ENCODE results near the gene OR2V2.

OR2V2 gene

GRCh38 chr5:181160152-181160754 is 12.9 kb downstream of the OR2V2 start:
- no peak for TF ChIP-seq CTCF (IDR thresholded peaks at IDR 0.05; ENCODE audit: low read length, missing control alignments)
- H3K4me3 ChIP-seq (replicated peaks; ENCODE audit: low read depth, low read length): peak overlapping the region; percentile 45
- peak; percentile 33 for DNase-seq (ENCODE audit: low read depth)

DNA sequence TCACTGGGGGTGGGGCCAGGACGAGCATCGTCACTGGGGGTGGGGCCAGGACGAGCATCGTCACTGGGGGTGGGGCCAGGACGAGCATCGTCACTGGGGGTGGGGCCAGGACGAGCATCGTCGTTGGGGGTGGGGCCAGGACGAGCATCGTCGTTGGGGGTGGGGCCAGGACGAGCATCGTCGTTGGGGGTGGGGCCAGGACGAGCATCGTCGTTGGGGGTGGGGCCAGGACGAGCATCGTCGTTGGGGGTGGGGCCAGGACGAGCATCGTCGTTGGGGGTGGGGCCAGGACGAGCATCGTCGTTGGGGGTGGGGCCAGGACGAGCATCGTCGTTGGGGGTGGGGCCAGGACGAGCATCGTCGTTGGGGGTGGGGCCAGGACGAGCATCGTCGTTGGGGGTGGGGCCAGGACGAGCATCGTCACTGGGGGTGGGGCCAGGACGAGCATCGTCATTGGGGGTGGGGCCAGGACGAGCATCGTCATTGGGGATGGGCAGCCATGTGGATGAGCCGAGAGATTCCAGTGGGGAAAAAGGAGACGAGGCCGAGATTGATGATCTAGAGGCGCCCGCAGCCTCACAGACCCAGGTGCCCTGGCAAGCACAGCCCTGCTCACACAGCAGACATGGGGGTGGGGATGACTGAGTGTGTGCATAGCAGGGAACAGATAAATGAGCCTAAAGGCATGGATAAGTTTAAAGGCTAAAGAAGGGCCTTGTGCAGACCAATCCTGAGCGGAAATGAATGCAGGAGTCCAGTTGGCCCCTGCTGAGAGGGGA is 13.6 kb downstream of the OR2V2 start:
- peak overlapping the region; percentile 19 for H3K4me3 ChIP-seq (replicated peaks; ENCODE audit: low read depth, low read length)
- peak; percentile 64 for DNase-seq (ENCODE audit: low read depth)

DNA sequence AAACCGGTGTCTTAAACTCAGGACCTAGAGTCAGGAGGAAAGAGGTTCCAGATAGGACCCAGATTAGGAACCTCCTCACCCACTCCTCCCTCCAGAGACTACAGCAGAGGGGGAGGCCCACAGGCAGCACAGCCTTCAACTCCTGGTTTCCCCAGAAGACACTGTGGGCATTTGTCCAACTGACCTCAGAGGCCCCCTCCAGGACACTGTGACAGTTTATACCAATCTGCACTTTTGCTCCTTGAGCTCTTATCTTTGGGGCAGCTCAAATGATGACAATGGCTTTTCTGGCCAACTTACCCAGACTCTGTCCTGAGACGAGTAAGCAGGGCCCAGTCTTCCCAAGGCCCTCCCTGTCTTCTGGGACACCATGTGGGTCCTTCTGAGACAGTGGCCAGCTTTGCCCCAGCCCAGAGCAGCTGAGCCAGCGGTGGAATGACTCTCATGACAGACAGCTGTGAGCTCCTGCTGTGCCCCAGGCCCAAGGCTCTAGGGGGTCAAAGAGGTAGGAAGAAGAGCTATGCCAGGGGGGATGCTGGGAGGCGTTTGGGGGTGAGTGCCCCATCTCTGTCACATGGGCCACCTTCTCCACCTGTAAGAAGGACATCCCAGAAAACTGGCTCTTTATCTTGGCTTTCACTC is 14.3 kb downstream of the OR2V2 start:
- DNase-seq (ENCODE audit: low read depth): no peak

GRCh38 chr5:181163487-181164075 is 16.2 kb downstream of the OR2V2 start:
- no peak overlapping the region for H3K4me3 ChIP-seq (replicated peaks; ENCODE audit: low read depth, low read length)
- TF ChIP-seq CTCF (IDR thresholded peaks at IDR 0.05; ENCODE audit: low read length, missing control alignments): no peak
- no peak for DNase-seq (ENCODE audit: low read depth)

More for the DNA sequence above, 14.3 kb downstream of the OR2V2 start:
- no peak for TF ChIP-seq CTCF (IDR thresholded peaks at IDR 0.05; ENCODE audit: low read length, missing control alignments)
- peak overlapping the region; percentile 19 for H3K4me3 ChIP-seq (replicated peaks; ENCODE audit: low read depth, low read length)

GRCh38 chr5:181164076-181164952 is 16.9 kb downstream of the OR2V2 start:
- no peak for TF ChIP-seq CTCF (IDR thresholded peaks at IDR 0.05; ENCODE audit: low read length, missing control alignments)
- no peak for DNase-seq (ENCODE audit: low read depth)
- no peak overlapping the region for H3K4me3 ChIP-seq (replicated peaks; ENCODE audit: low read depth, low read length)

DNA sequence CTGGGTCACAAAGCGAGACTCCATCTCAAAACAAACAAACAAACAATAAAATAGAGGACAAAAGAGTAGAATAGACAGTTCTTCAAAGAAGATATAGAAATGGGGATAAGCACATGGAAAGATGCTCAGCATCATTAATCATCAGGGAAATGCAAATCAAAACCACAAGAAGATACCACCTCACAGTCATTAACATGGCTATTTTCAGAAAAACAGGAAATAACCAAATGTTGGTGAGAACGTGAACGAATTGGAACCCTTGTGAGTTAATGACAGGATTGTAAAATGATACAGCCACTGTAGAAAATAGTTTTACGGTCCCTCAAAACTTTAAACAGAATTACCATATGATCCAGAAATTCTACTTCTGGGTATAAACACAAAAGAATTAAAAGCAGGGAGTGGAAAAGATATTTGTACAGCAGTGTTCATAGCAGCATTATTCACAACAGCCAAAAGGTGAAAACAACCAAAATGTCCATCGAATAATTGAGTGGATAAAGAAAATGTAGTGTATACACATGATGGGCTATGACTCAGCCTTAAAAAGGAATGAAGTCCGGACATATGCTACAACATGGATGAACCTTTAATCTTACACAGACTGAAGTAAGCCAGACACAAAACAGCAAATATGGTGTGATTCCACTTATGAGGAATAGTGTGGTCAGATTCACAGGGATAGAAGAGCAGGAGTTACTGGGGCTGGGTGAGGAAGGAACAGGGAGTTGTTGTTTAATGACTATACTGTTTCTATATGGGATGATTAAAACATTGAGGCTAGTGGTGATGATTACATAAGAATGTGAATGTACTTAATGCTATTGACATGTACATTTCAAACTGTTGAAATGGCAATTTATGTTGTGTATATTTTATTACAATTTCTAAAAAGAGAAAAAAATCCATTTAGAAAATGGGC is 19.7 kb downstream of the OR2V2 start:
- DNase-seq (ENCODE audit: low read depth): no peak
- no peak overlapping the region for H3K4me3 ChIP-seq (replicated peaks; ENCODE audit: low read depth, low read length)
- TF ChIP-seq CTCF (IDR thresholded peaks at IDR 0.05; ENCODE audit: low read length, missing control alignments): no peak
